Articular chondrocyte of knee joint (primary cell): ENCODE results near the gene PFDN4. TPM values are rescaled to one million over a fixed set of nuclear protein-coding genes. Genes with fewer than 3 reads are reported as not detected.

ENCODE experiments used
- total RNA-seq: library from RNA; depleted of rRNA; stranded (reverse); fragments of >200 nt; gene quantifications from 2 replicates; pipeline ENCODE4 v1.2.3, GENCODE V29; 2012

PFDN4 gene, protein sequence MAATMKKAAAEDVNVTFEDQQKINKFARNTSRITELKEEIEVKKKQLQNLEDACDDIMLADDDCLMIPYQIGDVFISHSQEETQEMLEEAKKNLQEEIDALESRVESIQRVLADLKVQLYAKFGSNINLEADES
- total RNA-seq: 80.9 and 118 TPM in 2 replicates

DNA sequence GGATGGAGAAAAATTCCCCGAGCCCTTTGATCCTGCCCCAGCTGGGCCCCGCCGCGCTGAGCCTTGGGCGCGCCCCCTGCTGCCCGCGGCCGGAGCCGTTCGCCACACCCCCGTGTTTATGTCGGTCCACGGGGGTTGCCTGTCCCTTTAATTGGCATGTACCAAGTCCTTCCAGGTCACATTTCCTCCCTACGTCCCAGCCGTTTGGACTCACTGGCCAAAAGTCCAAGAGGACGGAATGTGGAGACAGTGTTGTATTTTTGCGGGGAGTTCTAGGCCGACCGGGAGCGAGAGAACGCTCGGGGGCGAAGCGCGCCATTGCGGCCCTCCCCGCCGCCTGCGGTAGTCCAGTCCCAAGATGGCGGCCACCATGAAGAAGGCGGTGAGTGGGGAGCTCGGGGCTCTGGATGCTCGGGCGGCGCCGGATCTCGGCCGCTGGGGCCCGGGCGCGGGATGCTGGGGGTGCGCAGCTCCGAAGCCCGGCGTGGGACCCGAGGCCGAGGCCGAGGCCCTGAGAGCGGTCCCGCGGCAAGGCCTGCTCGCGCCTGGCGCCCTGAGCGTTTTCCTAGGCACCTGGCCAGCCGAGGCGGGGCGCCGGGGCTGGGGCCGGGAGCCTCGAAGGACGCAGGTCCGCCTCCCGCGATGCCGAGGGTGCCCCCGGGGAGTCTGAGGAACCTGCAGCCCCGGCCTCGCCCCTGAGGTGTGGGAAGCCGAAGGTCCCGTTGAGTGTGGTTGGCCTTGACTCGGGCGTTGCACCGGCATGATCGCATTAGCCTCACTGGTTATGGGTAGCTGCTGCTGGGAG, at the start of gene PFDN4:
TSS of gene PFDN4 (plus strand) at position 345 of the 805 bp plus-strand sequence. CDS start at position 359, 14 bp downstream.

DNA sequence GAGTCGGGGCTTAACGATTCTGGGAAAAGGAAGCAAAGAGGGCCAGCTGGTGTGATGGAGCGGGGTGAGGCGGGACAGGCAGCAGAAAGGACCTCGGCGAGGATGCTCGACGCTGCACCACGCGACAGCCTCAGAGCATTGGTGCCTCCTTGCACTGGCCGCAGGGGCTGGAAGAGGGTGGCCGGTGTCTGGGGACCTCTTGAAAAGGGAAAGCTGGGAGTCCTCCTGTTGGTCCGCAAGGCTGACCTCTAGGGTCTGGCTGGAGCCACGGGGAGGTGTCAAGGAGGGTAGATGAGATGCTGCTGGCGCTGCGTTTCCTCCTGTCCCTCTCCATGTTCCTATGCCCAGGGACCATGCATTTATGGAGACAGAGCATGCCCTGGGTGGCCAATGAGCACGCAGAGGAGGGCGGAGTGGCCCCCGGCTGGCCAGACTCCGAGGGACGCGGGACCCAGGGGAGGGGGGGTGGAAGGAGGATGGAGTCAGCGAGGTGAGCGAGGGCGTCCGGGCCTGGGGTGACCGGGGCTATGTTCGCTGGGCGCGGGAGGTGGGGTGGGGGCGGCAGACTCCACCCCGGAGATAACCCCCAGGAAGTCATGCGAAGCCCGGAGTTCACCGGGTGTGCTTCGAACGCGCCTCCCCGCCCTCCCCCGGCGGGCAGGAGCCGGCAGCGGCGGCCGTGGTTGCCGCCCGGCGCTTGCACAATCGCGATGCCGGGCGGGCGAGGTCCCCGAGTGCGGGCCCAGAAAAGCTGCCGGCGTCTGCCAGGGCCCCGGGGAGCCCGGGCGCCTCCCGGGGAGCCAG, 34.0 kb upstream of the PFDN4 start, which contains the start of gene CYP24A1:
TSS of gene CYP24A1 (minus strand) at position 334 of the 804 bp plus-strand sequence. CDS start 407 bp downstream, outside the sequence.

Other genes with a start within 250 kb of the PFDN4 start
- not detected in 2 replicates for gene BCAS1, start 137.5 kb upstream of the PFDN4 start, total RNA-seq
- 0.26 and 0.43 TPM in 2 replicates for gene CYP24A1, start 34.1 kb upstream of the PFDN4 start, total RNA-seq